ENCODE results near the gene PALLD.

DNA sequence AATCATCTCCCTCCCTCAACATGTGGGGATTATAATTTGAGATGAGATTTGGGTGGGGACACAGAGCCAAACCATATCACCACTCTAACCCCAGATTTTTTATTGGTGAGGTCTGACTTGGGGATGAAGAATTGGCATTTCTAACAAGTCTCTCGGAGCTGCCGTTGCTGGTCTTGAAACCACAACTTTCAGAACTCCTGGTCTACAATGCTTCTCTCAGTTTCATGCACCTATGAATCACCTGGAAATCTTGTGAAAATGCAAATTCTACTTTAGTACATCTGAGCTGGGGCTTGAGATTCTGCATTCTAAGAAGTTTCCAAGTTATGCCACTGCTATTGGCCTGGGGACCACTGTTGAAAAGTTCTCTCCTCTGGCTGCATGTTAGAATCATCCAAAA, 78.6 kb downstream of the PALLD start:
- no peak for TF ChIP-seq CTCF (conservative IDR thresholded peaks at IDR 0.05; ENCODE audit: low read depth, low read length)
- TF ChIP-seq EZH2phosphoT487 (IDR thresholded peaks at IDR 0.05; ENCODE audit: borderline replicate concordance, low read length): no peak
- no peak for TF ChIP-seq EZH2 (IDR thresholded peaks at IDR 0.05; ENCODE audit: low read length, unreplicated experiment)
